ENCODE data around the gene SEPTIN8. TPM values are rescaled to one million over a fixed set of nuclear protein-coding genes. Genes with fewer than 3 reads are reported as not detected.

SEPTIN8 gene
- total and polyA plus RNA-seq, 2 of the 8 experiments (the other 6 are each of a cell fraction or from before 2014, with no cell fraction given): 21.2 to 33.0 TPM

- POLR2A ChIA-PET (ENCODE audit: partially characterized antibody): no interaction called here
- H3K4me2 ChIP-seq (ENCODE audit: insufficient read depth in 1 of 2, low read depth in 2 of 2, low read length in 2 of 2): no peak overlapping the region
- CTCF ChIA-PET (ENCODE audit: partially characterized antibody): interaction anchor here (1.3 to 1.7 kb wide), 4 partner anchors 8 to 29 kb away, joined by 4 to 5 read pairs (median 4); no protein-coding TSS in a partner anchor
- TF ChIP-seq NANOG (IDR thresholded peaks at IDR 0.05; ENCODE audit: insufficient read depth, low read depth, low read length, poor library complexity, severe bottlenecking) (no peak), SIN3A (conservative IDR thresholded peaks at IDR 0.05 in 1 of 2, IDR thresholded peaks at IDR 0.05 in 1 of 2; ENCODE audit: low read depth in 1 of 2, low read length in 2 of 2) (no peak), BRCA1 (IDR thresholded peaks at IDR 0.05; ENCODE audit: low read depth, low read length) (no peak), MAX (IDR thresholded peaks at IDR 0.05) (no peak), CBX8 (IDR thresholded peaks at IDR 0.05; ENCODE audit: borderline replicate concordance, low read depth, low read length) (no peak), CEBPB (IDR thresholded peaks at IDR 0.05; ENCODE audit: low read depth, low read length) (no peak), MAFK (IDR thresholded peaks at IDR 0.05; ENCODE audit: low read depth, low read length) (no peak), ATF2 (IDR thresholded peaks at IDR 0.05; ENCODE audit: low read length) (no peak), PHF8 (conservative IDR thresholded peaks at IDR 0.05; ENCODE audit: low read depth, low read length) (no peak), RBBP5 (IDR thresholded peaks at IDR 0.05; ENCODE audit: borderline replicate concordance, low read depth, low read length) (no peak), SP2 (IDR thresholded peaks at IDR 0.05; ENCODE audit: low read length) (no peak), RNF2 (IDR thresholded peaks at IDR 0.05; ENCODE audit: borderline replicate concordance, low read depth, low read length, missing control alignments, poor library complexity, severe bottlenecking) (no peak)
Measured at GRCh38 chr5:132799392-132799791, 22.4 kb upstream of the SEPTIN8 start.

More at GRCh38 chr5:132799392-132799791, 22.4 kb upstream of the SEPTIN8 start:
- peaks cover 0 to 1% (median 0%) of the 10 kb centered on the region in 4 experiments; a peak in 1 of 7 replicates for H3K27me3 ChIP-seq (replicated peaks in 1 of 4; ENCODE audit: control insufficient read depth in 3 of 4, extremely low read depth in 1 of 4, insufficient read depth in 3 of 4, low read length in 3 of 4)
- H4K5ac ChIP-seq (ENCODE audit: insufficient read length, low read depth, low read length): no peak overlapping the region
- H2BK120ac ChIP-seq (replicated peaks; ENCODE audit: low read depth, low read length): no peak overlapping the region
- H2BK5ac ChIP-seq (ENCODE audit: low read depth, low read length): no peak overlapping the region
- no peak overlapping the region for H2AFZ ChIP-seq (ENCODE audit: low read length)
- no peaks in the 10 kb centered on the region for H3K36me3 ChIP-seq (ENCODE audit: control insufficient read depth in 2 of 4, insufficient read depth in 4 of 4, low read length in 3 of 4)
- no peaks in the 10 kb centered on the region for H3K79me1 ChIP-seq (ENCODE audit: low read depth, low read length)
- H3K79me2 ChIP-seq (ENCODE audit: control insufficient read depth in 1 of 2, insufficient read depth in 2 of 2, low read length in 2 of 2): no peaks in the 10 kb centered on the region
- WGBS, 2 experiments (ENCODE audit: extremely low coverage in 1 of 2, insufficient coverage in 1 of 2, insufficient read length in 1 of 2, insufficient replicate concordance in 2 of 2, low coverage in 1 of 2, low lambda C conversion rate in 2 of 2, missing lambda C conversion rate in 1 of 2): 88% methylated on average over 2 of the region's 2 CpGs; no CpG with 5 or more reads in 1 of the 2 experiments
- H3K14ac ChIP-seq (ENCODE audit: insufficient read length): no peak overlapping the region
- no peak overlapping the region for H3K4ac ChIP-seq (replicated peaks; ENCODE audit: insufficient read length, low read depth, low read length)
- no peak overlapping the region for H3K23ac ChIP-seq (ENCODE audit: insufficient read length)
- H3K18ac ChIP-seq (ENCODE audit: extremely low read depth, low read length): no peak overlapping the region
- FAIRE-seq (no peak), DNase-seq (ENCODE audit: low read depth in 1 of 2, low spot score in 2 of 2) (no peak)
- H3K23me2 ChIP-seq (ENCODE audit: low read depth, low read length): peaks cover 2% of the 10 kb centered on the region; the same call in 1 of the 2 replicates
- no peak overlapping the region for H3K27ac ChIP-seq (ENCODE audit: low read depth, low read length)
- no peak overlapping the region for H2AK5ac ChIP-seq (ENCODE audit: low read depth, low read length)
- no peak overlapping the region for H4K8ac ChIP-seq (ENCODE audit: extremely low read depth, insufficient read depth, low read length)
- no peak overlapping the region for H2BK15ac ChIP-seq (ENCODE audit: low read length)
- no peaks in the 10 kb centered on the region for H4K20me1 ChIP-seq (replicated peaks in 1 of 2; ENCODE audit: control insufficient read depth in 1 of 2, insufficient read depth in 2 of 2, low read length in 2 of 2)
- H2BK20ac ChIP-seq (ENCODE audit: low read length): no peak overlapping the region
- H3K4me3 ChIP-seq (ENCODE audit: extremely low read depth in 1 of 4, insufficient read depth in 2 of 4, low read depth in 3 of 4, low read length in 4 of 4): no peak overlapping the region
- H3K9ac ChIP-seq (replicated peaks in 1 of 4; ENCODE audit: extremely low read depth in 1 of 4, low read depth in 3 of 4, low read length in 3 of 4): no peak overlapping the region
- H3K56ac ChIP-seq (replicated peaks; ENCODE audit: insufficient read length, low read depth, low read length): no peak overlapping the region
- H2BK12ac ChIP-seq (ENCODE audit: low read depth, low read length): no peak overlapping the region
- H4K91ac ChIP-seq (replicated peaks; ENCODE audit: insufficient read length, low read length): no peak overlapping the region
- no peaks in the 10 kb centered on the region for H3K9me3 ChIP-seq (ENCODE audit: insufficient read depth in 2 of 2, low read depth in 1 of 2, low read length in 1 of 2)
- no peaks in the 10 kb centered on the region for H3K4me1 ChIP-seq (replicated peaks in 1 of 4; ENCODE audit: control insufficient read depth in 3 of 4, insufficient read depth in 4 of 4, low read length in 3 of 4)

Data from H1 (cell line).